Measurements from ENCODE around the gene RMDN2. TPM values are rescaled to one million over a fixed set of nuclear protein-coding genes. Genes with fewer than 3 reads are reported as not detected.

Gene RMDN2
- total RNA-seq, 3 donors from 2014 or later (not counting 1 experiment from before 2014, with no cell fraction given): 8.4 to 10.9 (median 8.4) TPM

DNA sequence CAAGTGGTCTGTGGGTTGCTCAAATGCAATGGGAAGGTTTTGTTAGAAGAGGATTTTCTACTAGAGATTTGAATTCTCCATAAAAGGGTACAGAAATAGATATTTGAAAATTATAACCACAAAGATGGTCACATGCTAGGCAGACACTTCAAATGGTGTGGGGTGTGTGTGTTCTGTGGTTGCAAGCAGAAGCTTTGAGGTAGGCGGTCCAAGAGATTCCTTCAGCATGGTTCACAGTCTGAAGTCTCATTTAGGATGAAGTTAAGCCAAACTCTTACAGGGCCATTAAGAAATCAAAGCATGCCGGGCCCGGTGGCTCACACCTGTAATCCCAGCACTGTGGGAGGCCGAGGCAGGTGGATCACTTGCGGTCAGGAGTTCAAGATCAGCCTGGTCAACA lies 38.3 kb upstream of the RMDN2 start:
- ATAC-seq (no peak), DNase-seq (no peak)
- TF ChIP-seq, protein P1, sequence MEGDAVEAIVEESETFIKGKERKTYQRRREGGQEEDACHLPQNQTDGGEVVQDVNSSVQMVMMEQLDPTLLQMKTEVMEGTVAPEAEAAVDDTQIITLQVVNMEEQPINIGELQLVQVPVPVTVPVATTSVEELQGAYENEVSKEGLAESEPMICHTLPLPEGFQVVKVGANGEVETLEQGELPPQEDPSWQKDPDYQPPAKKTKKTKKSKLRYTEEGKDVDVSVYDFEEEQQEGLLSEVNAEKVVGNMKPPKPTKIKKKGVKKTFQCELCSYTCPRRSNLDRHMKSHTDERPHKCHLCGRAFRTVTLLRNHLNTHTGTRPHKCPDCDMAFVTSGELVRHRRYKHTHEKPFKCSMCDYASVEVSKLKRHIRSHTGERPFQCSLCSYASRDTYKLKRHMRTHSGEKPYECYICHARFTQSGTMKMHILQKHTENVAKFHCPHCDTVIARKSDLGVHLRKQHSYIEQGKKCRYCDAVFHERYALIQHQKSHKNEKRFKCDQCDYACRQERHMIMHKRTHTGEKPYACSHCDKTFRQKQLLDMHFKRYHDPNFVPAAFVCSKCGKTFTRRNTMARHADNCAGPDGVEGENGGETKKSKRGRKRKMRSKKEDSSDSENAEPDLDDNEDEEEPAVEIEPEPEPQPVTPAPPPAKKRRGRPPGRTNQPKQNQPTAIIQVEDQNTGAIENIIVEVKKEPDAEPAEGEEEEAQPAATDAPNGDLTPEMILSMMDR (IDR thresholded peaks at IDR 0.05): no peak
- Mint-ChIP-seq H3K4me1 (peaks cover 11 to 17% of the 10 kb centered on the region in 2 donors), H3K27me3 (ENCODE audit: low read depth in 2 of 2) (peaks cover 13 to 21% of the 10 kb centered on the region in 2 donors), H3K9me3 (no peaks in the 10 kb centered on the region), H3K27ac (no peak overlapping the region), H3K4me3 (no peak overlapping the region), H3K36me3 (no peaks in the 10 kb centered on the region)
- Histone ChIP-seq H3K27ac (ENCODE audit: low read length) (no peak overlapping the region), H3K4me1 (ENCODE audit: control insufficient read depth, insufficient read depth, low read length) (peaks cover 14% of the 10 kb centered on the region), H3K9me3 (ENCODE audit: control insufficient read depth, insufficient read depth, low read length) (no peaks in the 10 kb centered on the region), H3K36me3 (ENCODE audit: control insufficient read depth, insufficient read depth, low read length) (no peaks in the 10 kb centered on the region), H3K4me3 (ENCODE audit: low read length) (no peak overlapping the region), H3K27me3 (ENCODE audit: control insufficient read depth, insufficient read depth, low read length) (peaks cover 2% of the 10 kb centered on the region)
- 79% methylated on average over 5 of the region's 5 CpGs for WGBS (ENCODE audit: insufficient coverage)
- intact Hi-C loops (cut with micrococcal nuclease): no loop called here

DNA sequence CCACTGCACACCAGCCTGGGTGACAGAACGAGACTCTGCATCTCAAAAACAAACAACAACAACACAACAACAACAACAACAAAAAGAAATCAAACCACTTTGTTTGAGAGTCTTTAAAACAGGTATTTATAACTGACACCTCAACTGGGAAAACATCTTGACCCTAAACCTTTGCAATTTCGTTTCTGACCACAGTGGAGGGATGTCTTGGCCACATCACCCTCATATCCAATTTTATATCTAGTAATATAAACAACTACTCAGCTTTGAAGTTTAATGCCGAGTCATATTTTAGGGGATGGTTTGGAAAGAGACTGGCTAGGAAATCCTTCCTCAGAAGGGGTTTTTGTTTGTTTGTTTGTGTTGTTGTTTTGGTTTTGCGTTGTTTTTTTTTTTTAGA lies 37.8 kb upstream of the RMDN2 start:
- H3K9me3 Mint-ChIP-seq: no peaks in the 10 kb centered on the region
- Histone ChIP-seq H3K27ac (ENCODE audit: low read length) (no peak overlapping the region), H3K9me3 (ENCODE audit: control insufficient read depth, insufficient read depth, low read length) (no peaks in the 10 kb centered on the region), H3K27me3 (ENCODE audit: control insufficient read depth, insufficient read depth, low read length) (peaks cover 2% of the 10 kb centered on the region), H3K4me1 (ENCODE audit: control insufficient read depth, insufficient read depth, low read length) (peaks cover 20% of the 10 kb centered on the region), H3K4me3 (ENCODE audit: low read length) (no peak overlapping the region), H3K36me3 (ENCODE audit: control insufficient read depth, insufficient read depth, low read length) (no peaks in the 10 kb centered on the region)
- intact Hi-C loops (cut with micrococcal nuclease): no loop called here
- 74% methylated on average over 3 of the region's 4 CpGs for WGBS (ENCODE audit: insufficient coverage)
- H3K36me3 Mint-ChIP-seq: no peaks in the 10 kb centered on the region
- peaks cover 17 to 22% of the 10 kb centered on the region in 2 donors for H3K4me1 Mint-ChIP-seq
- DNase-seq: no peak
- H3K4me3 Mint-ChIP-seq: no peak overlapping the region
- no peak overlapping the region for H3K27ac Mint-ChIP-seq
- no peak for ATAC-seq
- peaks cover 13 to 21% of the 10 kb centered on the region in 2 donors for H3K27me3 Mint-ChIP-seq (ENCODE audit: low read depth in 2 of 2)
- TF ChIP-seq, protein P1 (IDR thresholded peaks at IDR 0.05): no peak

DNA sequence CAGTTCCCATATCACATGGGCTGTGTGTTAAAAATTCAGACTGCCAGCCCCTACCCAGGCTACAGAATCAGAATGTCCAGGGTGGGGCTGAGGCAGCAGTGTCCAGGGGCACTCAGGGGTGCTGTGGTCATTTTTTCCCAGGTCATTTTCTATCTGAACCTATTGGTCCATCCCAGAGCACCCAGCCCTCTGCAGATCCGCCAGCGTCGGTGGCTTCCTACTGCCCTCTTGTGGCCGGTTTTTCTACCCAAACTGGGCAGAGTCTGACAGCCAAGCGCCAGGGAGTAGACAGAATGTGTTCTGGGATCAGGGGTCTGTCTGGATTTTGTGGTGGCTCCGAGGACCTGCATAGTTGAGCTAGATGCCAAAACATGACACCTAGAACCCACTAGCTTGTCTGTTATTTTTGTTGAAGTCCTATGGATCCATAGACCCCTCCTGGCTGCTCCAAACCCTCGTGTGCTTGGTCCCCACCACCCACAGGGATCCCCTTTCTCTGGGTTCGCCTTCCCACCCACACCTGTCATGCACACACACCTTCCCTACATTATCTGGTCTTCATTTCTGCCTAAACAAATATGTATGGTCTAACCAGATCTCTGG lies 34.1 kb upstream of the RMDN2 start:
- H3K4me3 Mint-ChIP-seq: no peak overlapping the region
- DNase-seq: peak; percentile 53 to 79
- no peak overlapping the region for H3K4me3 ChIP-seq (ENCODE audit: low read length)
- 25% methylated on average over 7 of the region's 8 CpGs for WGBS (ENCODE audit: insufficient coverage)
- H3K4me1 Mint-ChIP-seq: peaks cover 33 to 35% of the 10 kb centered on the region in 2 donors
- H3K27me3 ChIP-seq (ENCODE audit: control insufficient read depth, insufficient read depth, low read length): peaks cover 2% of the 10 kb centered on the region
- TF ChIP-seq, protein P1 (IDR thresholded peaks at IDR 0.05): peak; percentile 80
- no peaks in the 10 kb centered on the region for H3K9me3 ChIP-seq (ENCODE audit: control insufficient read depth, insufficient read depth, low read length)
- no peaks in the 10 kb centered on the region for H3K9me3 Mint-ChIP-seq
- no peaks in the 10 kb centered on the region for H3K36me3 Mint-ChIP-seq
- no peak overlapping the region for H3K27ac ChIP-seq (ENCODE audit: low read length)
- peak; percentile 82 to 86 (median 85) for ATAC-seq
- peak overlapping the region in 1 of 2 donors; percentile 79 for H3K27ac Mint-ChIP-seq
- peaks cover 5 to 9% of the 10 kb centered on the region in 2 donors for H3K27me3 Mint-ChIP-seq (ENCODE audit: low read depth in 2 of 2)
- H3K36me3 ChIP-seq (ENCODE audit: control insufficient read depth, insufficient read depth, low read length): no peaks in the 10 kb centered on the region
- intact Hi-C loops (cut with micrococcal nuclease): loop anchor here (5.0 kb wide), 1 partner anchor 381 kb away; no protein-coding TSS in a partner anchor
- peaks cover 26% of the 10 kb centered on the region for H3K4me1 ChIP-seq (ENCODE audit: control insufficient read depth, insufficient read depth, low read length)

All from natural killer cell (primary cell).